Stimulated activated CD8-positive, alpha-beta memory T cell treated with anti-CD3 and anti-CD28 coated beads, Interleukin-7, amount 100 ng/mL, for 4 hours (primary cell): ENCODE data around the gene CYCS.
"Not testable (repeated sequence)": the region's sequence is repeated elsewhere in the genome, so short reads cannot be mapped to it uniquely, and the experiment has no call there.

Experiments used
- DNase-seq, 2 donors: peaks; one replicate each; pipeline ENCODE4 v3.0.0-alpha.2; 2020; ENCODE audit warnings: low read depth in 2 of 2

The CYCS gene

GRCh38 chr7:25125137-25125946 lies at the start of gene CYCS:
Gene CYCS, minus strand, starts transcription at chr7:25125260. Its CDS starts 1,141 bp downstream, at chr7:25124119.
- DNase-seq, result peak; percentile 99 to 100

- DNase-seq, result no peak
Observed at GRCh38 chr7:25173184-25173583, 48.1 kb upstream of the CYCS start.

GRCh38 chr7:25171516-25171915 lies 46.5 kb upstream of the CYCS start:
- no peak for DNase-seq

GRCh38 chr7:25171071-25171470 lies 46.0 kb upstream of the CYCS start:
- DNase-seq, result no peak

GRCh38 chr7:25169683-25170082 lies 44.6 kb upstream of the CYCS start:
- DNase-seq, result no peak

GRCh38 chr7:25168145-25168544 lies 43.1 kb upstream of the CYCS start:
- no peak for DNase-seq

GRCh38 chr7:25167262-25167843 lies 42.3 kb upstream of the CYCS start:
- no peak for DNase-seq

- not testable (repeated sequence) for DNase-seq
Observed at GRCh38 chr7:25159983-25160596, 35.0 kb upstream of the CYCS start.

- no peak for DNase-seq
Observed at GRCh38 chr7:25158966-25159365, 33.9 kb upstream of the CYCS start.

- no peak for DNase-seq
Observed at GRCh38 chr7:25151773-25152172, 26.7 kb upstream of the CYCS start.

GRCh38 chr7:25149836-25150235 lies 24.8 kb upstream of the CYCS start:
- DNase-seq, result no peak

- DNase-seq, result no peak
Observed at GRCh38 chr7:25148772-25149575, 23.9 kb upstream of the CYCS start.

- no peak for DNase-seq
Observed at GRCh38 chr7:25143763-25144162, 18.7 kb upstream of the CYCS start.

- no peak for DNase-seq
Observed at GRCh38 chr7:25139536-25139935, 14.5 kb upstream of the CYCS start.

- no peak for DNase-seq
Observed at GRCh38 chr7:25134358-25135010, 9.4 kb upstream of the CYCS start.

- DNase-seq, result no peak
Observed at GRCh38 chr7:25132430-25132829, 7.4 kb upstream of the CYCS start.

- no peak for DNase-seq
Observed at GRCh38 chr7:25126751-25127150, 1.7 kb upstream of the CYCS start.

- peak; percentile 6 to 8 for DNase-seq
Observed at GRCh38 chr7:25124465-25125136, 459 bp downstream of the CYCS start.

- DNase-seq, result no peak
Observed at GRCh38 chr7:25122373-25122772, 2.7 kb downstream of the CYCS start.

- DNase-seq, result no peak
Observed at GRCh38 chr7:25121599-25121998, 3.5 kb downstream of the CYCS start.

GRCh38 chr7:25119102-25119501 lies 6.0 kb downstream of the CYCS start:
- DNase-seq, result no peak
